DND-41 (cell line): ENCODE measurements around the gene SEPTIN10.

Experiments
- ATAC-seq: fragments of 200-7000 bp; cut with Tn5 transposase; 3 replicates; pipeline ENCODE4 v1.9.1; 2021; ENCODE audit warnings: low read depth; ENCODE audit not compliant: insufficient read depth
- DNase-seq: peaks from one replicate; pipeline ENCODE4 v3.0.0-alpha.2; 2020
- H2AFZ ChIP-seq: 2 replicates; pipeline ENCODE4 v1.6.0; 2012; ENCODE audit warnings: low read depth, low read length
- H3K27ac ChIP-seq: 2 replicates; pipeline ENCODE4 v1.5.1; 2012; ENCODE audit warnings: low read length, inconsistent platforms
- H3K27me3 ChIP-seq: fragments of 200-600 bp; sonication (generic); 2 replicates; pipeline ENCODE4 v1.6.0; 2012; ENCODE audit warnings: low read length, mild to moderate bottlenecking, inconsistent platforms; ENCODE audit not compliant: insufficient read depth, poor library complexity
- H3K36me3 ChIP-seq: 2 replicates; pipeline ENCODE4 v1.5.1; 2012; ENCODE audit warnings: low read length, inconsistent platforms; ENCODE audit not compliant: insufficient read depth
- H3K4me1 ChIP-seq: 2 replicates; pipeline ENCODE4 v1.5.1; 2012; ENCODE audit warnings: mild to moderate bottlenecking, low read length; ENCODE audit not compliant: insufficient read depth
- H3K4me2 ChIP-seq: 2 replicates; pipeline ENCODE4 v1.6.0; 2012; ENCODE audit warnings: mild to moderate bottlenecking, moderate library complexity, low read length, inconsistent platforms; ENCODE audit not compliant: insufficient read depth
- H3K4me3 ChIP-seq, 2 experiments: fragments of 200-600 bp in 1 of 2; shearing (Covaris generic) in 1 of 2; 2 replicates each; pipeline ENCODE4 v1.5.1; 2012 to 2016; ENCODE audit warnings: inconsistent platforms in 2 of 2, low read length in 2 of 2, mild to moderate bottlenecking in 2 of 2, low read depth in 1 of 2, moderate library complexity in 1 of 2
- H3K79me2 ChIP-seq: 2 replicates; pipeline ENCODE4 v1.6.0; 2012; ENCODE audit warnings: low read length, inconsistent platforms; ENCODE audit not compliant: insufficient read depth
- H3K9ac ChIP-seq: 2 replicates; pipeline ENCODE4 v1.6.0; 2012; ENCODE audit warnings: low read depth, mild to moderate bottlenecking, inconsistent platforms, low read length, moderate library complexity
- H3K9me3 ChIP-seq: 2 replicates; pipeline ENCODE4 v1.5.1; 2012; ENCODE audit warnings: low read length, moderate library complexity, mild to moderate bottlenecking, inconsistent platforms; ENCODE audit not compliant: insufficient read depth, severe bottlenecking
- H4K20me1 ChIP-seq: 2 replicates; pipeline ENCODE4 v1.6.0; 2012; ENCODE audit warnings: low read length; ENCODE audit not compliant: insufficient read depth
- EZH2 ChIP-seq: IDR thresholded peaks from 3 replicates; pipeline ENCODE4 v1.6.1; 2012; ENCODE audit warnings: borderline replicate concordance, low read depth, mild to moderate bottlenecking, moderate library complexity, low read length, inconsistent platforms; ENCODE audit not compliant: severe bottlenecking
- TF ChIP-seq, protein P1 (sequence below): IDR thresholded peaks from 2 replicates; pipeline ENCODE4 v1.5.1; 2012; ENCODE audit warnings: borderline replicate concordance, low read length, moderate library complexity, mild to moderate bottlenecking; ENCODE audit not compliant: poor library complexity, severe bottlenecking; ENCODE audit errors: extremely low read depth

The SEPTIN10 gene

DNA sequence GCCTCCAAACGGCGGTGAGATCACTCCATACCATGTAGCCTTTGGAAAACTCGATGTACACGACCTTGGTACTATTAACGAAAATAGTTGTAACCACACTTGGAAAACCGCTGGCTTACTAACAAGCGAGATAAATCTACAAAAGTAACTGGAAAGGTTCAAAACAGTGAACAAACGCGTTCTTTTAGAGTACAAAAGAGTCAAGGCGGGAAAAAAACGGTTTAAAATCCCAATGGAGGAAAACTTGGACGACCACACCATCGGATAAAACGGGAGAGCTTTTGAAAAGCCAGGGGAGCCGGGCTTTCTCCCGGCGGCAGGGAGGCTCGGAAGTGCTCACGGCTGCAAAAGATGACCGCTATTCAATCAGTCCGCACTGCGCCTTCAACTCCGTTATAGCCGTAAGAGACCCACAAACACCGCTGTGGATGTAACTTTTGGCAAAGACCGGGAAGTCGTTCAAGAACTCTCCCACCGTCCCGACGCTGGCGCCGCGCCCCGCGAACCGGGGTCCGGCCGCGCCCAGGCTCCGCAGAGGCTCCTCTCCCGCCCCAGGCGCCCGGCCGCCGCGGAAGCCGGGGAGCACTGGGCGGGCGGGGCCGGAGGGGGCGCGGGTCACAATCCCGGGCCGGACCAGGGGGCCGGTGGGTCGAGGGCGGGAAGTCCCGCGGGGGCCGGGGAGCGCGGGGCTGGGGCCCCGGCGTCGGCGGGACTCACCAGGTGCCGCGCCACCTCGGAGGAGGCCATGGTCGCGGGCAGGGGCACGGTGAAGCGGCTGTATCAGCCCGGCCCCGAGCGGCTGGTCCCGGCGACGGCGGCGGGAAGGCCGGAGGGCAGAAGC lies 465 bp downstream of the SEPTIN10 start:
- Histone ChIP-seq H3K4me2 (no peak overlapping the region), H4K20me1 (no peaks in the 10 kb centered on the region), H3K4me3 (no peak overlapping the region), H3K27me3 (peaks cover 3% of the 10 kb centered on the region), H3K9ac (no peak overlapping the region), H3K27ac (no peak overlapping the region), H3K36me3 (no peaks in the 10 kb centered on the region), H2AFZ (no peak overlapping the region), H3K79me2 (no peaks in the 10 kb centered on the region), H3K4me1 (no peaks in the 10 kb centered on the region), H3K9me3 (no peaks in the 10 kb centered on the region)
- TF ChIP-seq, protein P1, sequence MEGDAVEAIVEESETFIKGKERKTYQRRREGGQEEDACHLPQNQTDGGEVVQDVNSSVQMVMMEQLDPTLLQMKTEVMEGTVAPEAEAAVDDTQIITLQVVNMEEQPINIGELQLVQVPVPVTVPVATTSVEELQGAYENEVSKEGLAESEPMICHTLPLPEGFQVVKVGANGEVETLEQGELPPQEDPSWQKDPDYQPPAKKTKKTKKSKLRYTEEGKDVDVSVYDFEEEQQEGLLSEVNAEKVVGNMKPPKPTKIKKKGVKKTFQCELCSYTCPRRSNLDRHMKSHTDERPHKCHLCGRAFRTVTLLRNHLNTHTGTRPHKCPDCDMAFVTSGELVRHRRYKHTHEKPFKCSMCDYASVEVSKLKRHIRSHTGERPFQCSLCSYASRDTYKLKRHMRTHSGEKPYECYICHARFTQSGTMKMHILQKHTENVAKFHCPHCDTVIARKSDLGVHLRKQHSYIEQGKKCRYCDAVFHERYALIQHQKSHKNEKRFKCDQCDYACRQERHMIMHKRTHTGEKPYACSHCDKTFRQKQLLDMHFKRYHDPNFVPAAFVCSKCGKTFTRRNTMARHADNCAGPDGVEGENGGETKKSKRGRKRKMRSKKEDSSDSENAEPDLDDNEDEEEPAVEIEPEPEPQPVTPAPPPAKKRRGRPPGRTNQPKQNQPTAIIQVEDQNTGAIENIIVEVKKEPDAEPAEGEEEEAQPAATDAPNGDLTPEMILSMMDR = no peak
- TF ChIP-seq EZH2 = no peak
- DNase-seq = no peak
- no peak for ATAC-seq

DNA sequence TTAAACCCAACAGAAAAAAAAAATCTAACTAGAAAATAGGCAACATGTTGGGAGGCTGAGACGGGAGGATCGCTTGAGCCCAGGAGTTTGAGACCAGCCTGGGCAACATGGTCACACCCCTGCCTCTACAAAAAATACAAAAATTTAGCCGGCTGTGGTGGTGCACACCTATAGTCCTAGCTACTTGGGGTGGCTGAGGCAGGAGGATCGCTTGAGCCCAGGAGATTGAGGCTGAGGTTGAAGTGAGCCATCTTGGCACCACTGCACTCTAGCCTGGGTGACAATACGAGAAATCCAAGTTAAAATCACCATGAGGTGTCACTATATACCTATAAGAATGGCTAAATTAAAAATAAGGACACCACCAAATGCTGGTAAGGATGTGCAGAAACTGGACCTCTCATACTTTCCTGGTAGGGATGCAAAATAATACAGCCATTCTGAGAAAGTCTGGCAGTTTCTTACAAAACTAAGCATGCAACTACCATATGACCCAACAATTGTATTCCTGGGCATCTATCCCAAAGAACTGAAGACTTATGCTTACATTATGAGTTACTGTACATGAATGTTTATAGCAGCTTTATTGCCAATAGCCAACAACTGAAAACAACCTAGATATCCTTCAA lies 2.2 kb downstream of the SEPTIN10 start:
- Histone ChIP-seq H3K9me3 (no peaks in the 10 kb centered on the region), H3K36me3 (no peaks in the 10 kb centered on the region), H3K4me3 (no peak overlapping the region), H3K27me3 (no peaks in the 10 kb centered on the region), H3K4me2 (no peak overlapping the region), H2AFZ (no peak overlapping the region), H3K9ac (no peak overlapping the region), H3K4me1 (no peaks in the 10 kb centered on the region), H3K79me2 (no peaks in the 10 kb centered on the region), H3K27ac (no peak overlapping the region), H4K20me1 (no peaks in the 10 kb centered on the region)
- TF ChIP-seq EZH2 = no peak
- DNase-seq (no peak), ATAC-seq (no peak)

DNA sequence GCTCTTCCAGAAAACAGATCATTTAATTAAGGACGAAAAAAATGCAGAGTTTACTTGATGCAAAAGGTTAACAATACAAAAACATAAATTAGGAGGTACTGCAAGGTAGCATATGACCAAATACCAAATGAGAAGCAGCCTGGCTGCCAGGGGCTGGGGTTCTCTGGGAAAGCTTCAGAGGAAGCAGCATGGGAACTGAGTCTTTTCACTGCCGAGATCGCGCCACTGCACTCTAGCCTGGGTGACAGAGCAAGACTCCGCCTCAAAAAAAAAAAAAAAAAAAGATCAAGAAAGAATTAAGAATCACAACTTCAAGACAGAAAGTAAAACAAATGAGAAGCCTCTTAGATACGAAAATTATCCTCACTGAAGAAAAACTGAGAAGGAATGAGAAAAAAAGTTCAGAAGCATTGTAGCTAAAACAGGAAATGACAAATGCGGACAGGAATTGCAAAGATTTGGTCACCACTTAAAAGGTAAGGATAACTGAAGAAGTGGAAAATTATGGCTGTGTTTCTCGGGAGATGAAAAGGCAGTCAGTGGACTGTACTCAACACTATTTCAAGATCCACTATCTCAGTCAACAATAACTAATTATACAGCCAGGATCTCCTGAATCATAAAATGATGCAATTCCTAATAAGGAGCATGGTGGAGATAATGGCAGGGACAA lies 4.3 kb downstream of the SEPTIN10 start:
- no peak overlapping the region for H3K4me2 ChIP-seq
- ATAC-seq (no peak), DNase-seq (no peak)
- no peaks in the 10 kb centered on the region for H3K9me3 ChIP-seq
- no peak overlapping the region for H3K27ac ChIP-seq
- H3K4me3 ChIP-seq = no peak overlapping the region
- H3K27me3 ChIP-seq = no peaks in the 10 kb centered on the region
- no peak overlapping the region for H2AFZ ChIP-seq
- no peaks in the 10 kb centered on the region for H3K36me3 ChIP-seq
- H3K9ac ChIP-seq = no peak overlapping the region
- H4K20me1 ChIP-seq = no peaks in the 10 kb centered on the region
- TF ChIP-seq, protein P1 = no peak
- no peak for TF ChIP-seq EZH2
- no peaks in the 10 kb centered on the region for H3K4me1 ChIP-seq
- H3K79me2 ChIP-seq = no peaks in the 10 kb centered on the region

DNA sequence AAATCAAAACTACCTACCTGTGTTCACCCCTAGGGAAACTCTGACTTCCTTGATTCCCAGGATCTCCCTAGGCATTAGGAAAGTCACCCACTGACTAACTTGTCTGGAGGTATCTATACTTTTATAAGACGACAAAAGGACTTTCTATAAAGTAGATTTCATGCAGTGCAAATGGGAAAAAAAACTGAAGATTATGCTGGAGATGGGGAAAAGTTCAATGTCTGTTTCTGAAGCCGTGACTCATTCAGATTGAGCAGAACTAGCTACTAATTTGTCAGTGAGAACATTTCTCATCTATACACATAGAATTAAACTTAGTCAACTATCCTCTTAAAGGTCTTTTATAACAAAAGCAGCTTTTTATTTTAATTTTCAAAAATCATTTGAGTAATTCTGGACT lies 6.0 kb downstream of the SEPTIN10 start:
- Histone ChIP-seq H2AFZ (no peak overlapping the region), H3K4me1 (no peaks in the 10 kb centered on the region), H3K9ac (no peak overlapping the region), H3K27me3 (no peaks in the 10 kb centered on the region), H3K27ac (no peak overlapping the region), H4K20me1 (no peaks in the 10 kb centered on the region), H3K4me2 (no peak overlapping the region), H3K79me2 (no peaks in the 10 kb centered on the region), H3K9me3 (no peaks in the 10 kb centered on the region), H3K36me3 (no peaks in the 10 kb centered on the region), H3K4me3 (no peak overlapping the region)
- TF ChIP-seq EZH2 = no peak
- TF ChIP-seq, protein P1 = no peak
- DNase-seq (no peak), ATAC-seq (no peak)
